ENCODE results near the gene CSH1.
"Not testable (repeated sequence)": the region's sequence is repeated elsewhere in the genome, so short reads cannot be mapped to it uniquely, and the experiment has no call there.

The CSH1 gene

DNA sequence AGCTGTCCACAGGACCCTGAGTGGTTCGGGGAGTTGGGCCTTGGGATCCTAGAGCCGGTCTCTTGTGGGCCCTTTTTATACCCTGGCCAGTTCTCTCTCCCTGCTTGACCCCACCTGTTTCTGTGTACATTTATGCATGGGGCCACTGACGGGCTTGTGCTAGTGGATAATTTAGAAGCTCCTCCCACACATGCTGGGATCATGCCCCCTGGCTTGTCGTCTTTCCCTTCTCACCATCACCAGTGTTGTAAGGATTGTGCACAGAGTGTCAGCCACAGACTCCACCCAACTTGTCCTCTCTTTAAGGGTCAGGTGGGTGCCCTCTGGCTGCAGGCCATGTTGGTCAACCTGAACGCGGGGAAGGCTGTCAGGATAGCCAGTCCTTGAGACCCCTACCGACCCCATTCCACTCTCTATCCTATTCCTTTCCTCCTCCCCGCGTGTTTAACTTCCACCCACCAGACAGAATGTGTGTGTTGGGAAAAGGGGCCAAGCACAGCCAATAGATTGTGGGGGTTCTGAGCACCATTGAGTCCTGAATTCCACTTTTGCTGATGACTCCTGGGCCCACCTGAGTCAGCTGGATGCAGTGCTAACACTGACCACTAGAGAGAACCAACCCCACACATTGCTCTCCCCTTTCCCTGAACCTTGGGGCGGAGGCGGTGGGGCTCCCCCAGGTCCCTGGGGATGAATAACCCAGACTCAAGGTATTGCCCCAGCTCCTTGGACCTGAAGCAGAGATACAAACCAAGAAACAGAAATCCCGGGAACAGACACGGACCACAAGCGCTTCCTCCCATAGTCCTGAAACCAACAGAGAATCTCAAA is at the start of gene CSH1:
TSS of gene CSH1 (minus strand) at position 51 of the 831 bp plus-strand sequence. CDS start 63 bp downstream, outside the sequence.
- not testable (repeated sequence) for DNase-seq

DNA sequence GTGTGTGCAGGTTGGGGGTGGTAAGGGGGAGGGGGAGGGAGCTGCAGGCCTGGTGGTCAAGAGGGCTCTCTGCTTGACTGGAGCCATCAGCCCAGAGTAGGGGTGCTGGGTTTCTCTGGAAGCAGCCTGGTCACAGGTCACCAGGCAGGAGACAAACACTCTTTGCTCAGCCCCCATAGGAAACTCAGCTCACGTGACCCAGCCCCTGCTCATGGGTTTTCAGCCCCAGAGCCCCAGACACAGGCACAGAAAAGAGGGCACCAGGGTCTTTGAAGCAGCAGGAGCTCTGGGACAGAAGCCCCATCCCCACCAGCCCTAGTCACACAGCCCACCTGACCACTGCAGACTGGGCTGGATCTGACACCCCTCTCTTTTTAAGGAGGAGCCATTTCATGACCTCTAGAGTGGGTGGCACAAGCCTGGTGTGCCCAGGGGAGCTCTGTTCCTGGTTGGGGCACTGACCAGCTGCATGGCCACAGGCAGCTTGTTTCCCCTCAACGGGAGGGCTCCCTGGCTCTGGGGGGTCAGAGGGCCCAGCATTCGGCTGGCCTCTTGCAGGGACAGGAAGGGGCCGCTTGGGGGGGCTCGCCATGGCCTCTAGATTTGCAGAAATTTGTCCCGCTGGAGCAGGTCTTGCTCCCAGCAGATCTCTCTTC is 49.5 kb upstream of the CSH1 start:
- no peak for DNase-seq

DNA sequence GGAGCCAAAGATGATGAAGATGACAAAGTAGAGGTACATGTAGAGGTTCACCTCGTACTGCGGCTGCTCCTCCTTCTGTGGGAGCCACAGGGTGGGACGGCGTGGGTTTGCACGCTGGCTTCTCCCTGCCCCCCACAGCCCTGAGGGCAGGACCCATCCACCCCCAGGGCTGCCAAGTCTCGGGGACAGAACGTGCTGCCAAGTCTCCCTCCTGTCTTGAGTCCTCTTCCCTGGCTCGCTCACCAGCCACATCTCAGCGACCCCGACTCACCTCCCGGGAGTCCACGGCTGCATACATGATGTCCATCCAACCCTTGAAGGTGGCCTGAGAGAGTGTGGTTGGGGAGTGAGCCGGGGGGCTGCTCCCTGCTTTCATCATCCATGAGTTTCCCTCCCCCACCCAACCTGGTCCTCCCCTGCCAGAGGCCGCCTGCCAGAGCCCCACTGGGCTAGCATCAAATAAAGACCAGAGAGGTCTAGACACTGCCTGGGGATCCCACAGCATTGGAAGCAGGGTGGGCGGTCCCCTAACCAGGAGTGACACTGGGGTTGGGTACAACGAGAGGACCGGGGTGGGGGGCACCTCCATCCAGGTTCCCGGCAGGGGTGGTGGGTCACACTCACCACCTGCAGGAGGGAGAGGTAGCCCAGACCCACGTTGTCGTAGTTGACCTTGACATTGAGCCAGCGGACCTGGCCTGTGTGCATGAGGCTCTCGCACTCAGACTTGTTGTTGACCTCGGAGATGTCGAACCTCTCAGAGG is 48.5 kb upstream of the CSH1 start:
- DNase-seq, result no peak

DNA sequence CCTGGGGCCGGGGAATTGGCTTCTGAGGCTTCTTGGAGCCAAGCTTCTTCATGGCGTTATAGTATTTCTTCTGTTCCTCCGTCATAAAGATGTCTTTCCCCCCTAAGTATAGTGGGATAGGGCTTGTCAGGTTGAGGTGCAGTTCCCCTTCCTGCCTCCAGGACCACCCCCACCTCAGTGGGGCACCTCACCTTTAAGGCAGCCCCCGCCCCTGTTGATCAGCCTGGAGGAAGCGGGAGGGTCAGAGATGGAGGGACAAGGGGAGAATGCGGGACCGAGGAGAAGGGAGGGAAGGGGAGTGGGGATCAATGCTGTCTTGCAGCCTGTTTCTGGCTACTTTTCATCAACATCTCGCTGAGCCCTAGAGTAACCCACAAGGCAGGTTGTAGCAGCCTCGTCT is 47.4 kb upstream of the CSH1 start:
- no peak for DNase-seq

DNA sequence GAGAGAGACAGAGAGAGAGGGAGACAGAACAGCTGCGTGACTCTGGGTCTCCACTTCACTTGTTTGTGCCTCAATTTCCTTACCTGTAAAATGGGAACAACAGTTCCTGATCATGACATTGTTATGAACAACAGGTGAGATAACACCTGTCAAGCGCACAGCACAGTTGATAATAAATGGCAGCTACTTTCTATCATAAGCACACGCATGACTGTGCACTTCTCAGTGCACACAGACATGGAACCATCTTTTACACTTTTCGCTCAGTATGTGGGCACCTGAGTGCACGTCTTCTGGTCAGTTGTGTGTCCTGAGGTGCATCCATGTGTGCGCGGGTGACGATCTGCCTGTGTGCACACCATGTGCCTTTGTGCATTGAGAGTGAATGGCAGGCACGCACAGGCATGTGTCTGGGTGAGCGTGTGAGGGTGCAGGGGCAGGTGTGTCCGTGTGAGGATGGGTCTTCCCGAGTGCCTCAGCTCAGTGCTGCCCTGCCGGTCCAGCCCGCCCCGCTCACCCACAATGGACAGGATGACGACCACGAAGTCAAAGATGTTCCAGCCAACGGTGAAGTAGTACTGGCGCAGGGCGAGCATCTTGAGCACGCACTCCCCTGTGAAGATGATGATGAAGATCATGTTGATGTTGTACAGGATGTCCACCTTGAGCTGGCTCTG is 46.1 kb upstream of the CSH1 start:
- no peak for DNase-seq

DNA sequence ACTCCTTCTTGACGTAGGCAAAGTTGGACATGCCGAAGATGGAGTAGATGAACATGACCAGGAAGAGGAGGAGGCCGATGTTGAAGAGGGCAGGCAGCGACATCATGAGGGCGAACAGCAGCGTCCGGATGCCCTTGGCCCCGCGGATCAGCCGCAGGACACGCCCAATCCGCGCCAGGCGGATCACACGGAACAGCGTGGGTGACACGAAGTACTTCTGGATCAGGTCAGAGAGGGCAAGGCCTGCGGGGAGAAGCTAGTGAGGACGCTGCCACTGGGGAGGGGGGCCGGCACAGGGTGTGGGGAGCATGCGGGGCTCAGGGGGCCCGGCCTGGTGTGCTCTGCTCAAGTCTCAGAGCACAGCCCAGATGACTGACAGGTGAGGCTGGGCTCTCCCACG is 45.4 kb upstream of the CSH1 start:
- DNase-seq, result no peak

DNA sequence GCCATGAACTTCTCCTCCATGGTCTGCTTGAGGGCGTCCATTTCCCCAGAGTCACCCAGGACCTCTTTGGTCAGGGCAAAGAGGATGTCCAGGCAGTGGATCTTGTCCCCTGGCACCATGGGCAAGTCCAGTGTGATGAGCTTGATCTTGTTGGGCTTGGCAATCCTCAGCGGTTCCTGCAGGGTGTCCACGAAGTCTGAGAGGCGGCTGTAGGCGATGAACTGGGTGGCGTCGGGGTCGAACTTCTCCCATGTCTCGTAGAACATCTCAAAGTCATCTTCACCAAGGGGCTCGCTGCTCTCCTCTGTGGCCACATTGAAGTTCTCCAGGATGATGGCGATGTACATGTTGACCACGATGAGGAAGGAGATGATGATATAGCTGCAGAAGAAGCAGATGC is 44.8 kb upstream of the CSH1 start:
- DNase-seq, result no peak

DNA sequence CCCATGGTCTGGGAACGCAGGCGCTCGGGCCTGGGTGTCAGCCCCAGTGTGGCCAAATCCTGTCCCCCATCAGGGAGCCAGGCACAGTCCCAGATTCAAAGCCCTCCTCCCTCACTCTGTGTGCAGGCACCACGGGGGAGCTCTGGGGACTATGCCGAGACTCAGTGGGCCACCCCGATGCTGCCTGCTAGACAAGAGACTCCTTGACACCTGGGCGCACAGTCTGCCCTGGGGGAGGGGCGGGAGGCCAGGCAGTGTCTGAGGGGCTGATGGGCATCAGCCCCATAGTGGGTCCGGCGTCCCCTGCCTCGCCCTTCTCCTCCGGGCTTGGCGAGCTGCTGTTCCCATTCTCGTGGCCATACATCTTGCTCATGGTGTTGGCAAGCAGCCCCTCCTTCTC is 44.2 kb upstream of the CSH1 start:
- DNase-seq, result no peak

DNA sequence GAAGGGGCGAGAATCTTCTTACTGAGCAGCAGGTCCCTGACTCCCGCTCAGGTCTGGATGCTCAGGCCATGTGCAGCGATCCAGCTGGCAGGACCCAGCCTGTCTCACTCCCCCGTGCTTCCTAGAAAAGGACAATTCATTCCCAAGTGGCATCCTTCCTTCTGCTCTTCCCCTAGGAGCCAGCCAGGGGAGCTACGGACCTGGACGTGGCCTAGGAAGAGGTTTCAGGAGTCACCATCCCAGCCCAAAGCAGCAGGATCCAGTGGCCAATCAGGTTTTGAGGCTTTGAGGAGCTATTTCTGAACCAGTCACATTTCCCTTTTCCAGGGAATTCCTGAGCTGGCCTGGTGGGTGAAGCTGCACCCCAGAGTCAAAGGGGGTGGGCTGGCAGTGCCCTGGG is 43.5 kb upstream of the CSH1 start:
- no peak for DNase-seq

DNA sequence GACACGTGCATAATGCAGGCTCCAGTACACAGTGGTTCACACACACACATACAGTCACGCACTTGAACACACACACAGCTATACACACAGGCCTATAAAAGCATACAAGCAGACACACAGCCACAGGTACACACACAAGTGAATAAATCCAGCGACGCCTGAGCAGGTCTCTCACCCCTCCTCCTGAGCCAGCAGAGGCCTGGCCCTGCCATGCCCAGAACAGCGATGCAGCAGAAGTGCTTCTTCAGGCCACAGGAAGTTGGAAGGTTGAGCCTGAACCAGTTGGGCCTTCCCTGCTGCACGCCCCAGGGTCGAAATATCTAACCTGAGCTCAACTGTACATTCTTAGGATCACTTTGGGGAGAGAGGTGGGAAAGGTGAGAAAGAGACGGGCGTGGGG is 43.0 kb upstream of the CSH1 start:
- no peak for DNase-seq

DNA sequence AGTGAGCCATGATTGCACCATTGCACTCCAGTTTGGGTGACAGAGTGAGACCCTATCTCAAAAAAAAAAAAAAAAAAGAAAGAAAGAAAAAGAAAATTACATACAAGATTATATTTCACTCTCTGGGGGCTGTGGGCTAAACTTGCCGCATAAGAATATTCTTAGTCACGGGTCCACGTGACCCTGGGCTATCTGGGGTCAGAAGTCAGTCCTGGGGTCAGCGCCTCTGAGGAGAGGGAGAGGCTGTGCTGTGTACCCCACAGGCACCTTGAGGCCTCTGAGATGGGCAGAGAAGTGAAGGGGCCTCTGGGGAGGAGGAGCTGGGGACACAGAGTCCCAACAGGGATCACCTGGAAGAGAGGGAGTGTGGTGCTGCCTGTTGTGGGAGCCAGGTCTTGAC is 41.5 kb upstream of the CSH1 start:
- no peak for DNase-seq

DNA sequence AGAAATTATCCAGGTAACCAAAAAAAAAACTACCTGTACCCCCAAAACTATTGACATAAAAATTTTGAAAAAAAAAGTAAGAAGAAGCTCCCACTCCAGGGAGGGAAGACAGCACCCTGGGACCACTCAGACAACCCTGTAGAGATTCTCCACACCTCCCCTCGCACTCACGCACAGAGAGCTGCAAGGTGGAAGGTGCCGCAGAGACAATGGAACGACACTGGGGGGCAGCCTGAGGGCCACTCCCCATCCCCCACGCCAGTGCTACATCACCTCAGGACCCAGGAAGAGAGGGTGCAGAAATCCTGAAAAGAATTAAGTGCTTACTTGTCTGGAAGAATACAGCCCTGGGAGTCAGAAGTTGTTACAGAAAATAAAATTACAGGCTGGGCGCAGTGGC is 40.9 kb upstream of the CSH1 start:
- DNase-seq, result no peak

DNA sequence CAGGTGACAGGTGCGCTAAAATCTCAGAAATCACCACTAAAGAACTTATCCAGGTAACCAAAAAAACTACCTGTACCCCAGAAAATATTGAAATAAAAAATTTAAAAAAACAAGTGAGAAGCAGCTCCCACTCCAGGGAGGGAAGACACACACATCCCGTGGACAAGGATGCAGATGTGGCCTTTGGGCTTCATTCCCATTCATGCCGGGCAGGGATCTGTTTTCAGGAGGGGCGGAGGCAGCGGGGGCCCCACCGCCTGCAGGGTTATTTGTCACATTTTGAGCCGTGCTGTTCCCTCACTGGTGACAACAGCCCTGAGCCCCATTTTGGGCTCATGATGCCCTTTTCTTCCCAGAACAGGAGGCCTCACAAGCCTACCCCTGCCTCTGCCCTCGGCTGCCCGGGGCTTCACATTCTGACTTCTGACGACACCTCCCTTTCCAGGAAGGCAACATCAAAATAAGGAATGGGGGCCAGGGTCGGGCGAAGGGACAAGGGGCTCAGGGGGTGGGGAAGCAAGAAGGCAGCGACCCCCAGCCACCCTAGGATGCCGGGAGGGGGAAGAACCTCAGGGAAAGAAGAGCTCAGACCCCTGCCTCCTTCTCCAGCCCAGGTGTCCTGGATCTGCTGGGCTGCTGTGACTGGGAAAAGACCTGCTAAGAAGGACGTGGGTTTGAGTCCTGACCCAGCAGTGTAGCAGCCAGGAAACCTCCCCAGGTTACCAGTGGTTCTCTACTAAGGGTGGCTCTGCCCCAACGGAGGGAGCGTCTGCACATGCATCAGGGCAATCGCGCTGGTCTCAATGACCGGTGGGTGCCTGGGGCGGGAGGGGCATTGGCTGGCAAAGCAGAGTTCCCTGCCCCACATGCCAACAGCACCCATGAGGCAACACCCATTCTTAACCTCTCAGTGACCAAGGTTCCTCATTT is 38.1 kb upstream of the CSH1 start:
- DNase-seq, result no peak

DNA sequence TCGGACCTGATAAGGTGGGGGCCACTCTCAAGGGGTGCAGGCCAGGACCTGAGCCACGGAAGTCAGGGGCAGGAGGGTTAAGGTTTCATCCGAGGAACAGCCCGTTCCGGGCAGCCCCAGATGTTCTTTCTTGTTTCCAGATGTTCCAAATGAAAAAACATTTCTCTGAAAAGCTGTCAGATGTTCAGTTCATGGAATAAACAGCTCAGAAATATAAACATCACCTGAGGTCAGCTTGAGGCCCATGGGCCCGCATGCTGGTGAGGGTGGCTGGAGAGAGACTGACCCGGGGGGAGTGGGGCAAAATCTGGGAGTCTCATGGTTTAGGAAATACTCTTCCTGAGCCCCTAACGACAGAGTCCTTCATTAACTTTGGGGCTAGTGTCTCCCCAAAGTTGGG is 37.2 kb upstream of the CSH1 start:
- no peak for DNase-seq

DNA sequence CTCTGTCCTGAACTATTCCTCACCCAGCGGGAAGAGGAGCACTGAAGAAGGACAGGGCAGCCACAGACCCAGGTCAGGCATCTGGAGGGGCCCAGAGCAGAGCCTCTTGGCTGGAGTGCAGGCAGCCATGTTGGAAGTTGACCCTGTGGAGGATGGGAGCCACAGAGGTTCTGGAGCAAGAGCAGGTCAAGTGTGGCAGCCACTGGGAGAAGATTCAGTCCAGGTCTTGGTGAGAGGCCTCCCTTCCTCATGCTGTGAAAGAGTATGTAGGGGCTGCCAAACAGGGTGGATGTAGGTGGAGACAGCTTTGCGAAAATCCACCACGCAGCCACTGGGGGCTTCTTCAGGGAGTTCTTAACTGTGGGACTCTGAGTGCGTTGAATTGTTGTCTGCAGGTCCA is 36.3 kb upstream of the CSH1 start:
- DNase-seq, result no peak

DNA sequence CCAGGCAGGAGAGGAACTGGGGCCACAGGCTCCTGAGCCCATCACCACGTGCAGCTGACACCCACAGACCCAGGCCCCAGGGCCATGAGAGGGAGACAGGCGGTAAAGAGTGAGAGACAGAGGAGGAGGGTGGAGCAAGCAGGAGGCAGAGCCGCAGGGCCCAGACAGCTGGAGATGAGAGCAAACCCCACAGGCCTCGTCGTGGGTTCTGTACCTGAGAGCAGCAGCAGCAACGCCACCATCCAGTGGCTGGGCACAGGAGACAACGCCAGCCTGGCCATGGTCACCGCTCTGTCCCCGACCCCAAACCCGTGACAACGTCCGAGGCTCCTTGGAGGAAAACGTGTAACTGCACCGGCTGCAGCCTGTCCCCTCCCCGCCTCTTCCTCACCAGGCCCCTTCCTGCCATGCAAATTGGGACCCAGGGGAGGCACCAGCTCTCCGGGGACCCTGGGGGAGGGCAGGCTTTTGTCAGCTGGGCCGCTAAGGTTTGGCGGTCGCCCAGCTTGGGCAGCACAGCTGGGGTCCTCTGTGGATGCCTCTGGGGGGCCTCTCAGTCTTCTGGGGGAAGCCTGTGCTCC is 35.7 kb upstream of the CSH1 start, which contains the start of gene CD79B:
TSS of gene CD79B (minus strand) at position 351 of the 581 bp plus-strand sequence. CDS start at position 281, 70 bp downstream.
- no peak for DNase-seq

DNA sequence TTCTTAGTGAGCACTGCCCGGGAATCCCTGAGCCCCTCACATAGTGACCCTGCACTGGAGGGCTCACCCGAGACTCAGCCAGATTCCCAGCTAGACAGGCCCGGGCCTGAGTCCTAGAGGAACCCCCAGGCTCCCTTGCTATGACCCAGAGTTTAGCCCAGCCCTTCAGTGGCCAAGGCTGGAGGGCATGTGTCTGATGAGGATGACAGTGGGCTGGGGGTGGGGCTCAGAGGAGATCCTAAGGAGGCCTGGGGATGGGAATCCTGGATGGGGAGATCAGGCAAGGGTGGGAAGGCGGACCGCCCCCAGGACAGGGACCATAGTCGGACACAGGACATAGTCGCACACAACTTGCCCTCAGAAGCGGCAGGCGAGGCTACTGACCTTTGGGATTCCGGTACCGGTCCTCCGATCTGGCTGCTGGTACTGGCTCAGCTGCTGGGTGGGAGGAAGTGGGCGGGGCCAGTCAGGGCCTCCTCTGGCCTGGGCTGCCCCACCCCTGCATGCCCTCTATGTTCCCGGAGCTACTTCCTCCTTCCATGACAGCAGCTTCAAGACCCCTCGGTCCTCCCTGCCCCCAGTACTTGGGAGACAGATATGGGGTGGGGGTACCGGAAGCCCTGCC is 34.7 kb upstream of the CSH1 start:
- DNase-seq, result no peak

DNA sequence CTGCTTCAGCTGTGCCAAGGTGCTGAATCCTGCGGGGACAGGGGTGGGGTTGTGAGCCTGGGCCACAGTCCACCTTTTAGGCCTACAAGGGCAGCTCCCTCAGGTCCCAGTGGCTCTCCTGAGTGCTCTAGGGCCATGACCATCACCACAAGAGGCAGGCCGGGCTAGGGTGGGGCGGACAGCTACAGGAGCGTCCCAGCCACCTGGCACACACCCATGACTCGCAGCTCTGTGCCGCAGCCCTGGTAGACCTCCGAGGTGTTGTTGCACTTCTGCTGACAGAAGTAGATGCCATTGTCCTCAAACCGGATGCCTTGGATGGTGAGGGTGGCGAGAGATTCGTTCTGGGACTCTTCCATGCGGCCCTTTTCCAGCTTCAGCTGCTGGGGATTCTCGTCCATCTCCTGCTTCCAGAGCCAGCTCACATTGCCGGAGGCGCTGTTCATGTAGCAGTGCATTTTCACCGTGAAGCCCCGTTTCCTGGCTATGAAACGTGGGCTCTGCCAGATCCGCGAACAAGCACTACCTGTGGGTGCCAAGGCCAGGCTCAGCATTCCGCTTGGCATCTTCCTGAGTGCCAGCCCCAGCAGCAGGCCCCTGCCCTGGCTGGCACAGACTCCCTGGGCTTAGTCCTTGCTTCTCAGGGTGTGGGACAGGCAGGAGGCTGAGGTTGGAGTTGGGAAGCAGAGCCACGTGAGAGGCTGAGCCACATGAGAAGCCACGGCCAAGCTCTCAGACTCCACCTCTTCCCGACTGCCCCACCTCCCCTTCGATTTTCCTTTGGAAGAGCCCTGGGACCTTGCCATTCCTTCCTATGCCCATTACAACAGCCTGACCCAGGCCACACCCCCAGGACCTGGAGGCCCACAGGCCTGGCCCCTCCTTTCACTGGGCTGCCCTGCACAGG is 33.7 kb upstream of the CSH1 start:
- DNase-seq, result no peak

DNA sequence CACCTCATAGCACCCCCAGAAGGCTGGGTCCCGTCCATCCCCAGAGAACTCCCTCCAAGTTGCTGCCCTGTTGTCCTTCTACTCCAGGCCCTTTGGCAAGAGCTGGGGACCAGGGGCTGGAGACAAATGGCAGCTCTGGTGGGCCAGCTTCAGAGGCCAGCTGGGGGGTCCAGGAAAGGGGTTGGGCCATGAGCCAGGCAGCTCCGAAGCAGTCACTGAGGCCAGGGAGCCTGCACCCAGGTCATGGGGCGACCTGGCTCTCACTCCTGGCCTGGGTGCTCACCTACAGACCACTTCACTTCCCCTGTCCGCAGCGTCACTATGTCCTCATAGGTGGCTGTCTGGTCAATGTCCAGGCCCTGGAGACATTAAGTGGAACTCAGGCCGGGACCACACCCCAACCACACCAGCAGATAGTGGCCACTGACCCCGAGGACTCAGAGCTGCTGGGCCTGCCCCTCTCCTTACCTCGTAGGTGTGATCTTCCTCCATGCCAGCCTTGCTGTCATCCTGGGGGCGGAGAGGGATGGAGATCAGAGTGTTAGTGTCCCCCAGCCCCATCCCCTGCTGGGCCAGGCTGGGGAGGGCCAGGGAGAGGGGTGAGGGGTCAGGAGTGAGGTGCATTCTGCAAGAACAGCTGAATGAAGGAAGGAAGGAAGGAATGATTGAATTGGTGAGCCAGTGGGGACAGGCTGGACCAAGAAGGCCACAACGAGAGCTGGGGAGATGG is 32.8 kb upstream of the CSH1 start:
- no peak for DNase-seq
